IMR-90 (cell line): ENCODE data around the gene JPT2. TPM values are rescaled to one million over a fixed set of nuclear protein-coding genes. Genes with fewer than 3 reads are reported as not detected.

ENCODE experiments used
- ATAC-seq: fragments of 200-7000 bp; cut with Tn5 transposase; 2 replicates; pipeline ENCODE4 v1.9.1; 2020; ENCODE audit warnings: low read depth, mild to moderate bottlenecking, moderate library complexity
- BruUV-seq: library from RNA; stranded (reverse); fragments of 400-500 nt; replicated peaks from 2 replicates; lab custom pipeline; 2021; lab: Mats Ljungman, UMichigan
- CTCF ChIA-PET: fragments of 300-600 bp; formaldehyde crosslinking; extraction: SDS; loops from one replicate; lab custom pipeline; 2021; ENCODE audit warnings: antibody characterized with exemption; lab: Yijun Ruan, JAX
- POLR2A ChIA-PET: fragments of 300-600 bp; sonication (Branson Sonifier 250); formaldehyde crosslinking; loops from one replicate; lab custom pipeline; 2022; ENCODE audit warnings: antibody characterized with exemption; ENCODE audit not compliant: unreplicated experiment; lab: Charles Lee
- DNase-seq: peaks from one replicate; pipeline ENCODE4 v3.0.0; 2013
- H2AFZ ChIP-seq: replicated peaks from 2 replicates; pipeline ENCODE3; 2013; ENCODE audit warnings: low read length, mild to moderate bottlenecking; ENCODE audit not compliant: poor library complexity
- H2AK5ac ChIP-seq: 2 replicates; pipeline ENCODE4 v1.6.1; 2013; ENCODE audit warnings: low read depth, low read length, inconsistent platforms
- H2AK9ac ChIP-seq: replicated peaks from 2 replicates; pipeline ENCODE3; 2013; ENCODE audit warnings: mild to moderate bottlenecking, low read depth, low read length, moderate library complexity; ENCODE audit not compliant: poor library complexity
- H2BK120ac ChIP-seq: 2 replicates; pipeline ENCODE4 v1.6.1; 2013; ENCODE audit warnings: low read depth, low read length, inconsistent platforms
- H2BK15ac ChIP-seq: 3 replicates; pipeline ENCODE4 v1.6.1; 2013; ENCODE audit warnings: low read depth, low read length, inconsistent platforms
- H2BK20ac ChIP-seq: 2 replicates; pipeline ENCODE4 v1.6.1; 2013; ENCODE audit warnings: low read depth, mild to moderate bottlenecking, inconsistent platforms, low read length, moderate library complexity
- H2BK5ac ChIP-seq: 2 replicates; pipeline ENCODE4 v1.6.1; 2013; ENCODE audit warnings: mild to moderate bottlenecking, low read depth, low read length, inconsistent platforms; ENCODE audit not compliant: poor library complexity, severe bottlenecking
- H3K14ac ChIP-seq: replicated peaks from 2 replicates; pipeline ENCODE4 v1.6.1; 2013; ENCODE audit warnings: low read depth, low read length, inconsistent platforms
- H3K18ac ChIP-seq: 2 replicates; pipeline ENCODE4 v1.6.1; 2013; ENCODE audit warnings: low read depth, low read length, control low read depth
- H3K23ac ChIP-seq: 2 replicates; pipeline ENCODE4 v1.6.1; 2013; ENCODE audit warnings: low read depth, low read length, inconsistent platforms
- H3K27ac ChIP-seq: 2 replicates; pipeline ENCODE4 v1.5.1; 2013; ENCODE audit warnings: mild to moderate bottlenecking, control low read depth, low read length; ENCODE audit not compliant: insufficient read depth
- H3K27me3 ChIP-seq: 2 replicates; pipeline ENCODE4 v1.6.1; 2013; ENCODE audit warnings: low read length; ENCODE audit not compliant: control insufficient read depth, insufficient read depth
- H3K36me3 ChIP-seq: 2 replicates; pipeline ENCODE4 v1.6.1; 2013; ENCODE audit warnings: low read length, mixed read lengths; ENCODE audit not compliant: control insufficient read depth, insufficient read depth
- H3K4ac ChIP-seq: 2 replicates; pipeline ENCODE4 v1.6.1; 2013; ENCODE audit warnings: low read depth, low read length, inconsistent platforms
- H3K4me1 ChIP-seq: 2 replicates; pipeline ENCODE4 v1.6.1; 2013; ENCODE audit warnings: low read length, mixed read lengths; ENCODE audit not compliant: control insufficient read depth, insufficient read depth
- H3K4me2 ChIP-seq: 2 replicates; pipeline ENCODE4 v1.6.1; 2013; ENCODE audit warnings: low read depth, mild to moderate bottlenecking, control low read depth, low read length, moderate library complexity
- H3K4me3 ChIP-seq: 2 replicates; pipeline ENCODE4 v1.5.1; 2013; ENCODE audit warnings: low read depth, mild to moderate bottlenecking, control low read depth, low read length, moderate library complexity; ENCODE audit not compliant: insufficient read depth
- H3K56ac ChIP-seq: 2 replicates; pipeline ENCODE4 v1.6.1; 2013; ENCODE audit warnings: low read length, inconsistent platforms; ENCODE audit not compliant: insufficient read depth; ENCODE audit errors: extremely low read depth
- H3K79me1 ChIP-seq, 2 experiments: 2 replicates each; pipeline ENCODE4 v1.6.1; 2013; ENCODE audit warnings: low read length in 2 of 2, inconsistent platforms in 1 of 2, low read depth in 1 of 2
- H3K9ac ChIP-seq: 2 replicates; pipeline ENCODE4 v1.6.1; 2013; ENCODE audit warnings: low read depth, low read length, control low read depth
- H3K9me1 ChIP-seq: 2 replicates; pipeline ENCODE4 v1.6.1; 2013; ENCODE audit warnings: low read length, inconsistent platforms; ENCODE audit not compliant: insufficient read depth
- H3K9me3 ChIP-seq: 2 replicates; pipeline ENCODE4 v1.6.1; 2013; ENCODE audit warnings: low read length; ENCODE audit not compliant: control insufficient read depth, insufficient read depth
- H4K20me1 ChIP-seq: 2 replicates; pipeline ENCODE4 v1.6.1; 2013; ENCODE audit warnings: low read length, inconsistent platforms; ENCODE audit not compliant: insufficient read depth
- H4K5ac ChIP-seq: 2 replicates; pipeline ENCODE4 v1.6.1; 2013; ENCODE audit warnings: mild to moderate bottlenecking, low read depth, low read length, control low read depth
- H4K8ac ChIP-seq, 2 experiments: 2 replicates each; pipeline ENCODE4 v1.6.1; 2013; ENCODE audit warnings: low read depth in 2 of 2, low read length in 2 of 2, control low read depth in 1 of 2, inconsistent platforms in 1 of 2
- H4K91ac ChIP-seq: 2 replicates; pipeline ENCODE4 v1.6.1; 2013; ENCODE audit warnings: low read depth, low read length, inconsistent platforms; ENCODE audit not compliant: insufficient read depth
- MAFK ChIP-seq: IDR thresholded peaks from 2 replicates; pipeline ENCODE4 v1.6.1; 2012; ENCODE audit warnings: low read depth, low read length, improper control_type of control experiment
- RAD21 ChIP-seq: IDR thresholded peaks from 2 replicates; pipeline ENCODE4 v1.6.1; 2012; ENCODE audit warnings: low read length, improper control_type of control experiment
- WGBS, 2 experiments: methylation state at CpG; one replicate each; pipeline versions ENCODE4 v1.1.5 to v1.1.7; 2013; ENCODE audit warnings: missing lambda C conversion rate in 2 of 2; ENCODE audit not compliant: insufficient read length in 1 of 2; ENCODE audit errors: extremely low coverage in 2 of 2; 5-methylcytosine and 5-hydroxymethylcytosine counted together
- dilution Hi-C: fragments of 300-500 bp; cut with HindIII; formaldehyde crosslinking; loops from one replicate; pipeline ENCODE4 v1.14.3; 2018; ENCODE audit warnings: low sequenced_read_pairs; ENCODE audit not compliant: unreplicated experiment
- in situ Hi-C: fragments of 300-500 bp; cut with MboI; formaldehyde crosslinking; loops from 3 replicates; pipeline ENCODE4 v1.14.3; 2019; ENCODE audit warnings: low sequenced_read_pairs, inconsistent platforms, mixed read lengths
- intact Hi-C: fragments of 100-400 bp; cut with micrococcal nuclease; formaldehyde crosslinking; loops from 2 replicates; pipeline ENCODE4 v1.10.0; 2022
- polyA plus RNA-seq, 3 experiments: library from polyadenylated mRNA; depleted of rRNA; stranded (reverse); fragments of >200 nt; gene quantifications; 2 replicates each; pipeline ENCODE4 v1.2.3, GENCODE V29; 2012; ENCODE audit warnings: low replicate concordance in 1 of 3
- total RNA-seq: library from RNA; depleted of rRNA; stranded (reverse); fragments of >200 nt; gene quantifications from 2 replicates; pipeline ENCODE4 v1.2.3, GENCODE V29; 2012

Gene JPT2
- total and polyA plus RNA-seq, 2 of the 4 experiments (the other 2 are of a cell fraction) = 40.0 to 41.5 TPM

- Histone ChIP-seq H4K5ac (no peak overlapping the region), H3K18ac (no peak overlapping the region), H2BK5ac (no peak overlapping the region), H3K79me1 (peaks cover 24 to 80% of the 10 kb centered on the region in 2 experiments), H2AK9ac (no peak overlapping the region), H2BK20ac (no peak overlapping the region), H2BK15ac (no peak overlapping the region), H3K4me1 (no peaks in the 10 kb centered on the region), H3K4me3 (no peak overlapping the region), H3K27ac (no peak overlapping the region), H4K8ac (no peak overlapping the region), H3K9ac (no peak overlapping the region), H3K27me3 (no peaks in the 10 kb centered on the region), H3K14ac (no peak overlapping the region), H3K9me3 (no peaks in the 10 kb centered on the region), H2AFZ (no peak overlapping the region), H3K4ac (no peak overlapping the region), H3K36me3 (peaks cover 69% of the 10 kb centered on the region), H2BK120ac (no peak overlapping the region), H2AK5ac (no peak overlapping the region), H3K9me1 (peaks cover 4% of the 10 kb centered on the region), H4K91ac (no peak overlapping the region), H4K20me1 (peaks cover 81% of the 10 kb centered on the region), H3K56ac (no peak overlapping the region), H3K23ac (no peak overlapping the region), H3K4me2 (no peak overlapping the region)
- 100% methylated on average over 3 of the region's 12 CpGs; no CpG with 5 or more reads in 1 of the 2 experiments for WGBS, 2 experiments
- DNase-seq = no peak
- intact Hi-C loops = no loop called here
- in situ Hi-C loops = no loop called here
- dilution Hi-C loops = no loop called here
- TF ChIP-seq MAFK = 0 out of 2 replicates have a peak, but pooled peaks have one; percentile 8
- no peak for TF ChIP-seq RAD21
- ChIA-PET CTCF (no interaction called here), POLR2A (no interaction called here)
- BruUV-seq = no TSS peak
- no peak for ATAC-seq
Observed at GRCh38 chr16:1633310-1633709, 44.8 kb upstream of the JPT2 start.
